Measurements from ENCODE around the gene TUBB4A. TPM values are rescaled to one million over a fixed set of nuclear protein-coding genes. Genes with fewer than 3 reads are reported as not detected.
A peak's percentile ranks its signal among the peaks of the same experiment; 100 is the strongest.

The TUBB4A gene
- total and polyA plus RNA-seq, 2 of the 8 experiments (the other 6 are each of a cell fraction or from before 2014, with no cell fraction given) = 16.8 to 30.4 TPM

DNA sequence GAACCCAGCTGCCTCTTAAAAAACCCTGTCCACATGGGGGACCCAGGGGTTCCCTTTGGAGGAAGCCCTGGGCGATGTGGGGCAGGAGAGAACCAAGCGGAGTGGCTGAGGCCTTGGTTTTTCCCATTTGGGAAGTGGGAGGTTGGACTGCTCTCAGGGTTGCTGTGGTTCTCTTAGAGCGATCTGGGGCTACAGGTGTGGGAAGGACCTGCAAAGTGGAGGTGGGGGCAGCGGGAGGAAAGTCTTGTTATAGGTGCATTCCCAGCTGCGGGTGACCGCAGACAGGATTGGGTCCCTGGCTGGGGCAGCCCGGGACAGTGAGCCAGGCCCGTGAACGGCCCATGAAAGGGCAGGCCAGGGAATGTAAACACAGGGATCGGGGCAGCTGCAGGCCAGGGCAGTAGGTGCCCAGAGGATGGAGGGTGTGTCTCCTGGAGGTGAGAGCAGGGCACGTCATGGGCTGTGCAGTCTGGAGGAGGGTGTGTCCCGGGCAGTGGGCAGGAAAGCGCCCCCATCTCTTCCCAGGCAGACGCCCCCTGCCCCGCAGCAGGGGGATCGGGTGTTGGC, 43.3 kb downstream of the TUBB4A start:
- Histone ChIP-seq H3K79me1 (ENCODE audit: low read depth, low read length) (no peaks in the 10 kb centered on the region), H3K36me3 (ENCODE audit: control insufficient read depth in 2 of 4, insufficient read depth in 4 of 4, low read length in 3 of 4) (peaks cover 5 to 15% (median 10%) of the 10 kb centered on the region in 4 experiments; a peak in 7 of 8 replicates), H3K23ac (ENCODE audit: insufficient read length) (no peak overlapping the region), H3K27ac (ENCODE audit: low read depth, low read length) (no peak overlapping the region), H3K4me3 (ENCODE audit: extremely low read depth in 1 of 4, insufficient read depth in 2 of 4, low read depth in 3 of 4, low read length in 4 of 4) (peak overlapping the region; percentile 60 to 78 (median 66)), H3K9ac (replicated peaks in 1 of 4; ENCODE audit: extremely low read depth in 1 of 4, low read depth in 3 of 4, low read length in 3 of 4) (no peak overlapping the region; a peak in 3 of 7 replicates), H2BK12ac (ENCODE audit: low read depth, low read length) (no peak overlapping the region), H2AK5ac (ENCODE audit: low read depth, low read length) (no peak overlapping the region), H2BK5ac (ENCODE audit: low read depth, low read length) (no peak overlapping the region), H4K91ac (replicated peaks; ENCODE audit: insufficient read length, low read length) (no peak overlapping the region), H3K18ac (ENCODE audit: extremely low read depth, low read length) (no peak overlapping the region), H3K4me2 (ENCODE audit: insufficient read depth in 1 of 2, low read depth in 2 of 2, low read length in 2 of 2) (peak overlapping the region; percentile 63 to 99), H3K4ac (replicated peaks; ENCODE audit: insufficient read length, low read depth, low read length) (no peak overlapping the region), H4K20me1 (replicated peaks in 1 of 2; ENCODE audit: control insufficient read depth in 1 of 2, insufficient read depth in 2 of 2, low read length in 2 of 2) (no peaks in the 10 kb centered on the region), H3K9me3 (ENCODE audit: insufficient read depth in 2 of 2, low read depth in 1 of 2, low read length in 1 of 2) (peaks cover 0 to 7% of the 10 kb centered on the region in 2 experiments; a peak in 1 of 4 replicates), H2BK120ac (replicated peaks; ENCODE audit: low read depth, low read length) (no peak overlapping the region), H3K14ac (ENCODE audit: insufficient read length) (no peak overlapping the region), H3K27me3 (replicated peaks in 1 of 4; ENCODE audit: control insufficient read depth in 3 of 4, extremely low read depth in 1 of 4, insufficient read depth in 3 of 4, low read length in 3 of 4) (no peaks in the 10 kb centered on the region; a peak in 1 of 7 replicates), H3K23me2 (ENCODE audit: low read depth, low read length) (peaks cover 8% of the 10 kb centered on the region), H3K4me1 (replicated peaks in 1 of 4; ENCODE audit: control insufficient read depth in 3 of 4, insufficient read depth in 4 of 4, low read length in 3 of 4) (peaks cover 0 to 9% (median 0%) of the 10 kb centered on the region in 4 experiments; a peak in 5 of 7 replicates), H4K5ac (ENCODE audit: insufficient read length, low read depth, low read length) (no peak overlapping the region), H3K79me2 (ENCODE audit: control insufficient read depth in 1 of 2, insufficient read depth in 2 of 2, low read length in 2 of 2) (no peaks in the 10 kb centered on the region), H4K8ac (ENCODE audit: extremely low read depth, insufficient read depth, low read length) (no peak overlapping the region), H2BK20ac (ENCODE audit: low read length) (no peak overlapping the region), H2BK15ac (ENCODE audit: low read length) (no peak overlapping the region), H3K56ac (replicated peaks; ENCODE audit: insufficient read length, low read depth, low read length) (no peak overlapping the region), H2AFZ (ENCODE audit: low read length) (no peak overlapping the region)
- DNase-seq (ENCODE audit: low read depth in 1 of 2, low spot score in 2 of 2) (no peak), FAIRE-seq (no peak)
- TF ChIP-seq KDM1A (IDR thresholded peaks at IDR 0.05; ENCODE audit: borderline replicate concordance, low read length) (0 out of 2 replicates have a peak, but pooled peaks have one; percentile 20), BRCA1 (IDR thresholded peaks at IDR 0.05; ENCODE audit: low read depth, low read length) (no peak)
- CTCF ChIA-PET (ENCODE audit: partially characterized antibody) = interaction anchor here (1.0 to 1.8 kb wide), 3 partner anchors 11 to 23 kb away, joined by 3 to 5 read pairs (median 5); partner anchors contain the start of gene DENND1C
- POLR2A ChIA-PET (ENCODE audit: partially characterized antibody) = interaction anchor here (0.8 to 1.2 kb wide), 7 partner anchors 14 to 85 kb away, joined by 3 to 4 read pairs (median 3); partner anchors contain the start of gene TNFSF9
- WGBS, 2 experiments (ENCODE audit: extremely low coverage in 1 of 2, insufficient coverage in 1 of 2, insufficient read length in 1 of 2, insufficient replicate concordance in 2 of 2, low coverage in 1 of 2, low lambda C conversion rate in 2 of 2, missing lambda C conversion rate in 1 of 2) = 53% methylated on average over 16 of the region's 16 CpGs; no CpG with 5 or more reads in 1 of the 2 experiments

All from H1 (cell line).